Motor neuron (in vitro differentiated cells): Measurements from ENCODE around the gene MC2R. TPM values are rescaled to one million over a fixed set of nuclear protein-coding genes. Genes with fewer than 3 reads are reported as not detected.
A peak's percentile ranks its signal among the peaks of the same experiment; 100 is the strongest.

ENCODE experiments used
- ATAC-seq, 8 experiments: fragments of 200-7000 bp; cut with Tn5 transposase; replicated peaks in 6 of 8; 2 replicates each; pipeline ENCODE4 v1.8.0; 2021; ENCODE audit warnings: mild to moderate bottlenecking in 8 of 8, moderate library complexity in 8 of 8
- H3K27ac ChIP-seq, 2 donors: fragments of 250-450 bp; sonication (Bioruptor Pico); 2 replicates each; pipeline ENCODE4 v1.9.0; 2021; ENCODE audit warnings: antibody characterized with exemption in 2 of 2, mild to moderate bottlenecking in 2 of 2, moderate library complexity in 1 of 2
- H3K4me1 ChIP-seq, 2 donors: fragments of 250-450 bp; sonication (Bioruptor Pico); replicated peaks in 1 of 2; 2 replicates each; pipeline ENCODE4 v1.6.1; 2021; ENCODE audit warnings: antibody characterized with exemption in 2 of 2, mild to moderate bottlenecking in 2 of 2, moderate library complexity in 1 of 2
- H3K4me3 ChIP-seq, 5 donors: fragments of 250-450 bp; sonication (Bioruptor Pico); 2 replicates each; pipeline ENCODE4 v1.9.0; 2021; ENCODE audit warnings: antibody characterized with exemption in 5 of 5, mild to moderate bottlenecking in 5 of 5, moderate library complexity in 4 of 5
- WGBS, 10 experiments: fragments of 450-650 bp; shearing (Covaris generic); methylation state at CpG; one replicate each; pipeline ENCODE4 v1.0.0; 2022; 5-methylcytosine and 5-hydroxymethylcytosine counted together
- in situ Hi-C, 9 experiments: fragments of 400-800 bp; cut with MboI; loops; one replicate each; pipeline ENCODE4 v1.15.0; 2021; ENCODE audit warnings: low sequenced_read_pairs in 9 of 9, low pct_unique_long_range_greater_than_20kb in 2 of 9; ENCODE audit not compliant: unreplicated experiment in 9 of 9
- total RNA-seq, 8 experiments: library from RNA; unstranded; fragments of 300-600 nt; gene quantifications; 2 replicates each; pipeline versions ENCODE4 v1.2.3 to v1.2.4, GENCODE V29; 2022

MC2R gene
- total RNA-seq, 8 experiments from 2014 or later, result 0.05 to 0.52 (median 0.16) TPM; not detected in 4

- Histone ChIP-seq H3K4me1 (no peaks in the 10 kb centered on the region), H3K4me3 (no peak overlapping the region), H3K27ac (no peak overlapping the region)
- 48 to 84% (median 68%) methylated on average over 3 to 8 of the region's 9 CpGs; no CpG with 5 or more reads in 4 of the 10 experiments for WGBS, 10 experiments
- in situ Hi-C loops, result loop anchor here in 1 of 9 experiments (25.0 kb wide), 1 partner anchor 102 kb away; the partner anchor contains the start of gene MC5R
- no peak for ATAC-seq
Measured at GRCh38 chr18:13914756-13915155, 580 bp downstream of the MC2R start.

- in situ Hi-C loops, result loop anchor here in 1 of 9 experiments (25.0 kb wide), 1 partner anchor 102 kb away; the partner anchor contains the start of gene MC5R
Measured at GRCh38 chr18:13914170-13914569, 1.2 kb downstream of the MC2R start.

GRCh38 chr18:13913205-13913604 is 2.1 kb downstream of the MC2R start:
- in situ Hi-C loops, result loop anchor here in 1 of 9 experiments (25.0 kb wide), 1 partner anchor 101 kb away; the partner anchor contains the start of gene MC5R
- H3K4me1 ChIP-seq, result no peaks in the 10 kb centered on the region
- no peak overlapping the region for H3K4me3 ChIP-seq
- H3K27ac ChIP-seq, result no peak overlapping the region
- 29 to 87% (median 78%) methylated on average over 1 to 9 of the region's 10 CpGs; no CpG with 5 or more reads in 1 of the 10 experiments for whole genome bisulfite sequencing, 10 experiments
- ATAC-seq, result no peak

More at GRCh38 chr18:13914170-13914569, 1.2 kb downstream of the MC2R start:
- 80 to 100% (median 83%) methylated on average over 1 to 4 of the region's 10 CpGs; no CpG with 5 or more reads in 5 of the 10 experiments for WGBS, 10 experiments
- Histone ChIP-seq H3K4me3 (no peak overlapping the region), H3K27ac (no peak overlapping the region), H3K4me1 (no peaks in the 10 kb centered on the region)
- no peak for ATAC-seq

GRCh38 chr18:13912601-13913000 is 2.7 kb downstream of the MC2R start:
- in situ Hi-C loops, result loop anchor here in 1 of 9 experiments (25.0 kb wide), 1 partner anchor 100 kb away; the partner anchor contains the start of gene MC5R
- no peak for ATAC-seq
- no peak overlapping the region for H3K27ac ChIP-seq
- 50 to 100% (median 95%) methylated on average over 1 to 7 of the region's 9 CpGs; no CpG with 5 or more reads in 1 of the 10 experiments for WGBS, 10 experiments
- H3K4me3 ChIP-seq, result no peak overlapping the region
- H3K4me1 ChIP-seq, result no peaks in the 10 kb centered on the region

GRCh38 chr18:13910986-13911385 is 4.3 kb downstream of the MC2R start:
- ATAC-seq, result no peak
- Histone ChIP-seq H3K27ac (no peak overlapping the region), H3K4me3 (no peak overlapping the region), H3K4me1 (no peaks in the 10 kb centered on the region)
- WGBS, 10 experiments, result 0 to 96% (median 83%) methylated on average over 1 to 4 of the region's 6 CpGs; no CpG with 5 or more reads in 3 of the 10 experiments
- in situ Hi-C loops, result loop anchor here in 1 of 9 experiments (25.0 kb wide), 1 partner anchor 99 kb away; the partner anchor contains the start of gene MC5R

GRCh38 chr18:13910501-13910900 is 4.8 kb downstream of the MC2R start:
- ATAC-seq, result no peak
- in situ Hi-C loops, result loop anchor here in 1 of 9 experiments (25.0 kb wide), 1 partner anchor 98 kb away; the partner anchor contains the start of gene MC5R
- H3K27ac ChIP-seq, result no peak overlapping the region

GRCh38 chr18:13909141-13909940 is 6.0 kb downstream of the MC2R start:
- no peak overlapping the region for H3K4me3 ChIP-seq
- H3K27ac ChIP-seq, result no peak overlapping the region
- in situ Hi-C loops, result loop anchor here in 1 of 9 experiments (25.0 kb wide), 1 partner anchor 97 kb away; the partner anchor contains the start of gene MC5R
- 13 to 100% (median 57%) methylated on average over 1 to 4 of the region's 4 CpGs; no CpG with 5 or more reads in 1 of the 10 experiments for WGBS, 10 experiments
- no peaks in the 10 kb centered on the region for H3K4me1 ChIP-seq
- peak in 2 of 8 experiments; percentile 59 to 71 for ATAC-seq

More at GRCh38 chr18:13910501-13910900, 4.8 kb downstream of the MC2R start:
- Histone ChIP-seq H3K4me3 (no peak overlapping the region), H3K4me1 (no peaks in the 10 kb centered on the region)

GRCh38 chr18:13900633-13901032 is 14.7 kb downstream of the MC2R start:
- Histone ChIP-seq H3K4me1 (no peaks in the 10 kb centered on the region), H3K4me3 (no peak overlapping the region), H3K27ac (no peak overlapping the region)
- WGBS, 10 experiments, result 0 to 33% (median 8%) methylated on average over 1 of the region's 1 CpG; no CpG with 5 or more reads in 2 of the 10 experiments
- no peak for ATAC-seq
- in situ Hi-C loops, result loop anchor here in 1 of 9 experiments (25.0 kb wide), 1 partner anchor 88 kb away; the partner anchor contains the start of gene MC5R

GRCh38 chr18:13895505-13896033 is 19.8 kb downstream of the MC2R start:
- in situ Hi-C loops, result no loop called here
- no peak for ATAC-seq
- 0 to 77% (median 32%) methylated on average over 1 to 6 of the region's 6 CpGs; no CpG with 5 or more reads in 1 of the 10 experiments for WGBS, 10 experiments
- H3K27ac ChIP-seq, result no peak overlapping the region
- H3K4me1 ChIP-seq, result no peaks in the 10 kb centered on the region
- H3K4me3 ChIP-seq, result no peak overlapping the region

- in situ Hi-C loops, result no loop called here
- 0 to 87% (median 60%) methylated on average over 1 to 5 of the region's 5 CpGs; no CpG with 5 or more reads in 1 of the 10 experiments for WGBS, 10 experiments
- no peak for ATAC-seq
Measured at GRCh38 chr18:13894531-13894930, 20.8 kb downstream of the MC2R start.

GRCh38 chr18:13893418-13893760 is 21.9 kb downstream of the MC2R start:
- ATAC-seq, result no peak
- in situ Hi-C loops, result no loop called here
- no peak overlapping the region for H3K4me3 ChIP-seq
- no peak overlapping the region for H3K27ac ChIP-seq
- no peaks in the 10 kb centered on the region for H3K4me1 ChIP-seq
- WGBS, 10 experiments, result 0 to 94% (median 33%) methylated on average over 1 to 2 of the region's 3 CpGs; no CpG with 5 or more reads in 2 of the 10 experiments

More at GRCh38 chr18:13894531-13894930, 20.8 kb downstream of the MC2R start:
- Histone ChIP-seq H3K4me3 (no peak overlapping the region), H3K27ac (no peak overlapping the region), H3K4me1 (no peaks in the 10 kb centered on the region)

- Histone ChIP-seq H3K4me3 (no peak overlapping the region), H3K27ac (no peak overlapping the region), H3K4me1 (no peaks in the 10 kb centered on the region)
- no peak for ATAC-seq
- WGBS, 10 experiments, result 0 to 100% (median 67%) methylated on average over 1 to 2 of the region's 5 CpGs; no CpG with 5 or more reads in 3 of the 10 experiments
- in situ Hi-C loops, result no loop called here
Measured at GRCh38 chr18:13892098-13892497, 23.2 kb downstream of the MC2R start.
